ENCODE measurements around the gene PTTG1IP2.
"Not testable (repeated sequence)": the region's sequence is repeated elsewhere in the genome, so short reads cannot be mapped to it uniquely, and the experiment has no call there.

The PTTG1IP2 gene

DNA sequence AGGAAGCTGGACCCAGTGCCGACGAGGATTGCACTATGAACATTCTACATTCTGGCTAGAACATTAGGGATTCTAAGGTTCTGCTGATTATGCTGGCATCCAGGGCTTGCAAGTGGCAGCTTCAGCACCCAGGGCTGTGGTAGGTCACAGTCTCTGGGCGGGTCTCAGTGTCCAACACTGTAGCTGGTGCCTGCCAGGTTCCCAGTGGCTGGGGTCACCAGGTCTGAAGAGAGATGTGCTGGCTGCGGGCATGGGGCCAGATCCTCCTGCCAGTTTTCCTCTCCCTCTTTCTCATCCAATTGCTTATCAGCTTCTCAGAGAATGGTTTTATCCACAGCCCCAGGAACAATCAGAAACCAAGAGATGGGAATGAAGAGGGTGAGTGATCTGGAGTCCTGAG, at the start of gene PTTG1IP2:
PTTG1IP2 (plus strand) TSS at position 86 of the 400 bp plus-strand sequence; CDS start at position 234, 148 bp downstream.
- no peak for DNase-seq

GRCh38 chr7:90421651-90422050, 47.8 kb upstream of the PTTG1IP2 start:
- no peak for DNase-seq

DNA sequence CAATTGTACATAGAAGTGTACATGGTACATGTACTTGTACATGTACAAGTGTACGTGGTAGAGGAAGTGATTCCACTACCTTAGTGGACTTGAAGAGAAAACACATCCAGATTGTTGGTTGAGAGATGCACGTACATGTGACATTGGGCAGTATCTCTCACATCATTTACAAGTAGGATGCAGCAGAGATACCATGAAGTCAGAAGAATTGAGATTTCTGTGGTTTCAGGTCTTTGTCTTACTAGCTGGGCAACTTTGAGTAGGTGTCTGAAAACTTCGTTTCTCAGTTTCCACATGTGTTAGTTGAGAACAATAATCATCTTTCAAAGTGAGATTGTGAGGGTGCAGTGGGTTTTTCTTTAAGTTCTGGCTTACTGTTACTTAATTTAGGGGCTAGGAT, 44.7 kb upstream of the PTTG1IP2 start:
- no peak for DNase-seq

DNA sequence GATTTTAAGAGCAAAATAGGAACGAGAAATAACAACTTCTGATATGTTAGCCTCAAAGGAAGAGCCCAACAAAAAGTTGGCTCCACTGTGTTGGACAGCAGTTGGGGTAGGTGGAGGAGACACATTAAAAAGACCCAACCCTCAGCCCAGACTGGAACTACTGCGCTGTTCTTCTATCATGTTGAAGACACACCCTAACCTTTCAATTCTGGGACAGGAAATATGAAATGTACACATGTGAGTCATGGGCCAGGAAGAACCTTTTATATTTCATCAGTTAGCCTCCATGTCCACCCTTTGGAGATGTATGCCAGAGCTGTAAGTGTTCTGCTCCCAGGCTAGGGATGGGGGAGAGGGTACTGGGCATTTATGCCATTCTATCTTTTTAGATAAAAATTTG, 44.1 kb upstream of the PTTG1IP2 start:
- no peak for DNase-seq

DNA sequence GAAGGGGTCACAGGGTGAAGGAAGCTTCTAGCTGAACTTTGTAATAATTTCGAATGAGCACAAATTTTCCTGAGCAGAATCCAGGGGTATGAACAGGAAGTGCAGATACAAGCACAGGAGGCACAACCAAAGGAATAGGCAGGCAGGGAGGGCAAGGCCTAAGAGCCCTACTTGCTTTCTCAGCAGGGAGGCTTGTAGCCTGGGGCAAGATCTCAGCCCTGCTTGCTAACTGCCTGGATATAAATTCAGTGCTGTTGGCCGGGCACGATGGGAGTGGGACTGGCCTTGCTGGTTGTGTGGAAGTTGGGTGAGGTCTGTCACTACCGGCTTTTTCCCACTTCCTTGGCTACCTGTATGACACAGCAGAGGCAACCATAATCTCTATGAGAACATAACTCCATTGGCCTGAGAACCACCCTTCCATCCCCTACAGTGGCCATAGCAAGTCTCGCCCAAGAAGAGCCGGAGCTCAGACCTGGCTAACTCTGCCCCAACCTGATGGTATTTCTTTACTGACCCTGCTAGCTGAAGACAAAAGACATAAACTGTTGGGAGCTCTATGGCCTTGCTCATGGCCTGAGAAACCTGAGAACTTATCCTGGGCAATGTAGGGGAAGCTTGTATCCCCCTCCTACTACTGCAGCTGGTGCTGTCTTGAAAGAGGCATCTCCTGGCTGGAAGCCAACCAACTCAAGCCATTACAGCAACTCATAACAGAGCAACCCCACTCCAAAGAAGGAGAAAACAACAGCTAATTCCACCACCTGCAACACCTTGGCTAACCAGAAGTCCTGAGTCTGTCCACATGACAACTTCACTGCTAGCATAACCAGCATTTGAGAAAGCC, 38.6 kb upstream of the PTTG1IP2 start:
- DNase-seq, result no peak

- no peak for DNase-seq
Observed at GRCh38 chr7:90432752-90433151, 36.7 kb upstream of the PTTG1IP2 start.

DNA sequence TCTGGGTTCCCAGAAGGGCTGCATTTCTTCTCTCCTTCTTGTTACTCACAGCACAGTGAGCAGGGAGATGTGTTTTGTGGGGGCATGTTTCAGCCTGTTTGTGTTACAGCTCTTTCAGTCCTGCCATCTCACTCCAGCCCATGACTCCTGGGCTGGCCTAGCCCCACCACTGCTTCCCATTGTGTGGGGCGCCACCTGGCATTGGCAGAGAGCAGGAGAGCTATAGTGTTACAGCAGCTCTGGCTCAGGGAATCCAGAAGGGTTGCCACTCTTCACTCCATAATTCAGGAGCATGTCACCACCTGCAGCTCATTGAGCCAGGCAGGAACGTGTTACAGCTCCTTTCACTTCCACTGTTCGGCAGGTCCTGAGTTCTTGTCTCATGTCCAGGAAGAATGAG, 36.2 kb upstream of the PTTG1IP2 start:
- DNase-seq, result no peak

GRCh38 chr7:90445633-90446032, 23.8 kb upstream of the PTTG1IP2 start:
- no peak for DNase-seq

- DNase-seq, result no peak
Observed at GRCh38 chr7:90446137-90446899, 23.1 kb upstream of the PTTG1IP2 start.

DNA sequence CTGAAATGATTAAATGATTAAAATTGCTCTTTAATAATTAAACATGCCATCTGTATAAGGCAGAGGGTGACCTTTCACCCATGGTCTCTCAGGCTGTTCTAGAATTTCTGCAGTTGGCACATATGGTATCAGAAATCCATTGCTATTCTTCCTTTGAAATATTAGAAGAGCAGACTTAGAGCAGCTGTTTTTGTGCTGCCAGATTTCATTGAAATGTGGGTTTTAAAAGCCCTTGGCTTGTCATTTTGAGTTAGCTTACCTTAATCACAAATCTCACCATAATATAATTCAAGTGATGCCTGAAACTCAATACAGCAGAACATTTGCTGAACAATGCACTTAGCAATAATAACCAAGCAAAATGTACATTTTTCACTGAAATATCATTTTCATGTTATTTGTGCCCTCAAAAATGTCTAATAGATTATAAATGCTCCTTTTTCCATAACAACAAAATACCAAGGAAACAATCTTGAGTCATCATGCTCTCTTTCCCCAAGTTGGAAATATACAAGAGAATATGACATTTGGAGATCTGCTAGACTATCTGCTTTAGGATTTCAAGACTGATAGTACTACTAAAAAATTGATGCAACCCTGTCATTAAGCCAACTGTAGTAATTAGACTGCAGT, 16.1 kb upstream of the PTTG1IP2 start:
- no peak for DNase-seq

DNA sequence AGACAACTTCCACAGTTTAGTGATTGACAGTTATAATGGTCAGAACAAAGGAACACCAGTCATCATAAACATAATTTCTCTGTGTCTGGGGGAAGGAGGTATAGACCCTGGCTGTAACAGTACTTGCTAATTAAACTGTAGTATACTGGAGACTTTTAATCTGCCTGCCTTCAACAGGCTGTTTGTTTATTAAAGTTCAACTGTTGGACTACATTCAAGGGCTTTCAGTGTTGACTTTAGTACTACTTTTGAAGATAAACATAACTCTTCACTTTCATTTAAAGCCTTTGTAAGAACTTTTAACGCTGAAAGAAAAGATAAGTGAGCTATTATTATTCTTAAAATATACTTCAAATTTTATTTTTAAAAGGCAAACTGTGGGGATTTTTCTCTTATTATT, 15.5 kb upstream of the PTTG1IP2 start:
- no peak for DNase-seq

- DNase-seq, result no peak
Observed at GRCh38 chr7:90455163-90456030, 14.0 kb upstream of the PTTG1IP2 start.

DNA sequence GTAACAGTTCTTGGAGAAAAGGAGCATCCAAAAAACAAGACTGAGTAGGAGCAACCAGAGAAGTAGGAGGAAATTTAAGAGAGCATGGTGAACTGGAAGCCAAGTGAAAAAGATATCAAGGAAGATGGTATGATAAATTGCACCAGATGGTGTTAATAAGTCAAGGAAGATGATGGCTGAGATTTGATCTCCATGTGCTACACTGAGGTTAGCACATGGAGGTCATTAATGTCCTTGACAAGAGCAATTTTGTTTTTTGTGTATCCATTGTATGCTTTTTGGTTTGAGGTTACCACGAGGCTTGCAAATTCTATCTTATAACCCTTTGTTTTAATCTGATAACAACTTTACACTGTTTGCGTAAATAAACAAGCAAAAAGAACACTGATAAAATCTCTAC, 11.3 kb upstream of the PTTG1IP2 start:
- no peak for DNase-seq

- DNase-seq, result no peak
Observed at GRCh38 chr7:90459888-90460287, 9.6 kb upstream of the PTTG1IP2 start.

DNA sequence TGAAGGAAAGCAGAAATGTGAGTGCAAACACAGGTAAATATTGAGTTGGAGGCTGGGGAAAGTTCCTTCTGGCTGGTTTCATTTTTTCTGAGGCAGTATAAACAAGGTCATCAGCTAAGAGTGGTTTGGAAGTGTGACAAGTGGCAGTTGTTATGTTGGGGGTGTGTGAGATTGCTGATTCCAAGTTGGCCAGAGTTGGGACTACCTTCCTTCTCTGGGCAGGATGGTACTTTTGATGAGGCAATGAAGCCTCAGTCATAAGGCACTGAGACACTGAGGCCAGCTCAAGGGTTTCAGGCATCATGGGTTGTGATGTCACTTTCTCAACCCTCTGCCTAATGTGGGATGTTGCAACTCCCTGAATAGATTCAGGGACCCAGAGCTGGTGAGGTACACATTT, 8.2 kb upstream of the PTTG1IP2 start:
- no peak for DNase-seq

- DNase-seq, result not testable (repeated sequence)
Observed at GRCh38 chr7:90463151-90463628, 6.2 kb upstream of the PTTG1IP2 start.

GRCh38 chr7:90465816-90466215, 3.6 kb upstream of the PTTG1IP2 start:
- no peak for DNase-seq

- no peak for DNase-seq
Observed at GRCh38 chr7:90472805-90473540, 3.5 kb downstream of the PTTG1IP2 start.

DNA sequence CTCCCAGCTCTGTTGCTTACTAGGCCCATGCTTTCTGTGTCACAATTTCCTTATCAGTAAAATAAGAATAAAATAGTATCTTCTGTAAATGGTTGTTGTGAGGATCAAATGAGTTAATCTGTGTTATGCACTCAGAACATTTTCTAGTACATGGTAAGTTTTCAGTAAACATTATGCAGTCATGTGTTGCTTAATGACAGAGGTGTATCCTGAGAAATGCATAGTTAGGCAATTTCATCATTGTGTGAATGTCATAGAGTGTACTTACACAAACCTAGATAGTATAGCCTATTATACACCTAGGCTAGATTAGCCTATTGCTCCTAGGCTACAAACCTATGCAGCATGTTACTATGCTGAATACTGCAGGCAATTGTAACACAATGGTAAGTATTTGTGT, 4.4 kb downstream of the PTTG1IP2 start:
- DNase-seq, result no peak

DNA sequence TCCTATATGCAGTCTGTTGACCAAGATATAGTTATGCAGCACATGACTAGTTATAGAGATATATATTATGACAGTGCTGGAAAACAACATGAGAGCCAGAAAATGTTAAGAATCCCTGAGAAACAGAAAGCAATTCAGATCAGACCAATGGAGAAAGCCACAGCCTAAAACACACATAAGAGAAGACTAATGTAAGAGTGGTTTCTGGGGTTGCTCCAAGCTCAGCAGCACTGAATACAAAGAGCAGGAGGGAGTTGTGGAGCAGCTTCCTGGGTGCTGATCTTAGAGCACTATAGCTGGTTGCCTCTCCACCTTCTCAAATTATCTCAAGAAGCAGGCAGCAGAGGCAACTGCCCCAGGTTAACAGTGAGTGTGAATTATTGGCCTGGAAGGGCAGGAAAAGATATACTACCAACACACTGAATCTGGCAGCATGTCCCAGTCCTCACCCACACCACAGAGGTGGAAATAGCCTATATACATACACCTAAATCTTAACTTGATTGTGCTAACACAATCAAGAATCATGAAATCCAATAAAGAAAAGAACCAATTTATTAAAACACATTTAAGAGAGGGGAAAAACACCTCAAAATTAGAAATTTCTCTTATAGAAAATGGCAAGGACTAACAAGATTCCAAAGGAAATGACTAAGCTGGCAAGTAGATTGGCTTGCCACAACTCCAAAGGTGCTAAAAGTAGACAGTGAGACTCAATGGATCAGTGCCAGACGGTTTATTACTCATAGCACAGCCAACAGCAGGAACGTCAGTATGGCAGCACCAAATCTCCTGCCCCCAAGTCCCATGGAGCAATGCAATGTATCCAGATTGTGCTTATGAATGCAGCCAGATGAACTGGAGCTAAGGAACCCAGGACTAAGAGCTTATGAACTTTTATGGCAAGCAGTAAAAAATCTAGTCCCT, 5.1 kb downstream of the PTTG1IP2 start:
- no peak for DNase-seq

- no peak for DNase-seq
Observed at GRCh38 chr7:90483251-90483650, 13.8 kb downstream of the PTTG1IP2 start.

Measured in activated naive CD4-positive, alpha-beta T cell treated with anti-CD3 and anti-CD28 coated beads, Interleukin-2, amount 50 U/mL, for 16 hours (primary cell).